ENCODE results near the gene TMEM234.
A peak's percentile ranks its signal among the peaks of the same experiment; 100 is the strongest.

TMEM234 gene

GRCh38 chr1:32247983-32248889, 26.1 kb upstream of the TMEM234 start:
- H3K27ac Mint-ChIP-seq = peak overlapping the region; percentile 3 to 30 (median 28)
- peaks cover 35% of the 10 kb centered on the region for H3K4me1 Mint-ChIP-seq
- H3K9me3 Mint-ChIP-seq = no peaks in the 10 kb centered on the region
- peak overlapping the region in 1 of 3 experiments; percentile 18 for H3K4me3 Mint-ChIP-seq
- H3K36me3 Mint-ChIP-seq (ENCODE audit: low read depth) = no peaks in the 10 kb centered on the region
- TF ChIP-seq CTCF (IDR thresholded peaks at IDR 0.05; ENCODE audit: unreplicated experiment in 3 of 3) = peak; percentile 81 to 86 (median 84)
- peaks cover 14% of the 10 kb centered on the region for H3K27me3 Mint-ChIP-seq (ENCODE audit: low read depth)

GRCh38 chr1:32247452-32247851, 25.3 kb upstream of the TMEM234 start:
- H3K4me1 Mint-ChIP-seq = peaks cover 37% of the 10 kb centered on the region
- peak overlapping the region in 1 of 3 experiments; percentile 28 for H3K27ac Mint-ChIP-seq
- TF ChIP-seq CTCF (IDR thresholded peaks at IDR 0.05; ENCODE audit: unreplicated experiment in 3 of 3) = no peak
- peaks cover 12% of the 10 kb centered on the region for H3K27me3 Mint-ChIP-seq (ENCODE audit: low read depth)
- H3K9me3 Mint-ChIP-seq = no peaks in the 10 kb centered on the region
- H3K36me3 Mint-ChIP-seq (ENCODE audit: low read depth) = no peaks in the 10 kb centered on the region
- no peak overlapping the region for H3K4me3 Mint-ChIP-seq

- Mint-ChIP-seq H3K36me3 (ENCODE audit: low read depth) (no peaks in the 10 kb centered on the region), H3K4me3 (peak within 1 kb of the TSS in 1 of 3 experiments; percentile 18), H3K27me3 (ENCODE audit: low read depth) (peaks cover 8% of the 10 kb centered on the region), H3K9me3 (no peaks in the 10 kb centered on the region), H3K4me1 (peaks cover 34% of the 10 kb centered on the region), H3K27ac (peak within 1 kb of the TSS; percentile 28 to 47 (median 31))
- no peak for TF ChIP-seq CTCF (IDR thresholded peaks at IDR 0.05; ENCODE audit: unreplicated experiment in 3 of 3)
These were observed 24.7 kb upstream of the TMEM234 start, which contains the start of gene FAM167B for GRCh38 chr1:32246888-32247273. Gene FAM167B, plus strand, starts transcription at chr1:32247222. Its CDS starts 200 bp downstream, at chr1:32247422.

- TF ChIP-seq CTCF (IDR thresholded peaks at IDR 0.05; ENCODE audit: unreplicated experiment in 3 of 3) = no peak
- Mint-ChIP-seq H3K27me3 (ENCODE audit: low read depth) (no peaks in the 10 kb centered on the region), H3K4me3 (peak overlapping the region; percentile 55 to 93 (median 92)), H3K4me1 (peaks cover 17% of the 10 kb centered on the region), H3K36me3 (ENCODE audit: low read depth) (no peaks in the 10 kb centered on the region), H3K27ac (peak overlapping the region; percentile 65 to 77 (median 71)), H3K9me3 (no peaks in the 10 kb centered on the region)
These were observed 20.2 kb upstream of the TMEM234 start for GRCh38 chr1:32242341-32242851.

GRCh38 chr1:32241001-32241763, 19.0 kb upstream of the TMEM234 start:
- Mint-ChIP-seq H3K27me3 (ENCODE audit: low read depth) (no peaks in the 10 kb centered on the region), H3K4me3 (peak overlapping the region; percentile 92 to 93 (median 92)), H3K27ac (peak overlapping the region; percentile 75 to 94 (median 85))

More at GRCh38 chr1:32241001-32241763, 19.0 kb upstream of the TMEM234 start:
- Mint-ChIP-seq H3K36me3 (ENCODE audit: low read depth) (peaks cover under 1% of the 10 kb centered on the region), H3K9me3 (no peaks in the 10 kb centered on the region), H3K4me1 (peaks cover 11% of the 10 kb centered on the region)
- TF ChIP-seq CTCF (IDR thresholded peaks at IDR 0.05; ENCODE audit: unreplicated experiment in 3 of 3) = no peak
